ENCODE results near the gene THBS2.

DNA sequence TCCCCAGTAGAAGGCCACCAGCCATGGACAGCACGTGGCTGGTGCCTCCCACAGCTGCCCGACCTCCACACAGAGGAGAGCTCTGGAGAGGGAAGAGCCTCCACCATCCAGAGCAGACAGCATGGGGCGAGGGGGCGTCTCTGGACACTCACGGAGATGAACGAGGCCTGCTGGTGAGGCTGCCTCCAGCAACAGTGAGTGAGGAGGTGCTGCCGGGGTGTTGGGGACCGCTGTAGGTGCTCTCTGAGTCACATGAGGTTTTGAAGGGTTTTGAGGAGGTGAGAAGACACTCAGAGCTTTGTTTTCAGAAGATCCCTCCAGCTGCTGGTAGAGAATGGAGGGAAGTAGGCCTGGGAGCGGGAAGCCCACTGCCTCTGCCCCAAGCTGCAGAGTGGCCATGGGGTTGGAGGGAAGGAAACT, 65.6 kb downstream of the THBS2 start:
- TF ChIP-seq, protein P1, sequence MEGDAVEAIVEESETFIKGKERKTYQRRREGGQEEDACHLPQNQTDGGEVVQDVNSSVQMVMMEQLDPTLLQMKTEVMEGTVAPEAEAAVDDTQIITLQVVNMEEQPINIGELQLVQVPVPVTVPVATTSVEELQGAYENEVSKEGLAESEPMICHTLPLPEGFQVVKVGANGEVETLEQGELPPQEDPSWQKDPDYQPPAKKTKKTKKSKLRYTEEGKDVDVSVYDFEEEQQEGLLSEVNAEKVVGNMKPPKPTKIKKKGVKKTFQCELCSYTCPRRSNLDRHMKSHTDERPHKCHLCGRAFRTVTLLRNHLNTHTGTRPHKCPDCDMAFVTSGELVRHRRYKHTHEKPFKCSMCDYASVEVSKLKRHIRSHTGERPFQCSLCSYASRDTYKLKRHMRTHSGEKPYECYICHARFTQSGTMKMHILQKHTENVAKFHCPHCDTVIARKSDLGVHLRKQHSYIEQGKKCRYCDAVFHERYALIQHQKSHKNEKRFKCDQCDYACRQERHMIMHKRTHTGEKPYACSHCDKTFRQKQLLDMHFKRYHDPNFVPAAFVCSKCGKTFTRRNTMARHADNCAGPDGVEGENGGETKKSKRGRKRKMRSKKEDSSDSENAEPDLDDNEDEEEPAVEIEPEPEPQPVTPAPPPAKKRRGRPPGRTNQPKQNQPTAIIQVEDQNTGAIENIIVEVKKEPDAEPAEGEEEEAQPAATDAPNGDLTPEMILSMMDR (IDR thresholded peaks at IDR 0.05; ENCODE audit: insufficient read depth, low read depth, low read length), result no peak
- TF ChIP-seq EZH2 (IDR thresholded peaks at IDR 0.05; ENCODE audit: insufficient read depth, low read length), result no peak
